A549 (cell line): ENCODE results near the gene NNMT.

Experiments used
- BHLHE40 ChIP-seq: IDR thresholded peaks from 2 replicates; pipeline ENCODE4 v1.6.1; 2012; ENCODE audit warnings: low read depth, low read length, inconsistent platforms
- CTCF ChIP-seq: fragments of >200 bp; sonication (Bioruptor Twin); formaldehyde crosslinking; IDR thresholded peaks from 3 replicates; pipeline ENCODE4 v1.5.1; 2016
- ELK1 ChIP-seq: fragments of 150-350 bp; IDR thresholded peaks from 2 replicates; pipeline ENCODE4 v1.6.1; 2014; ENCODE audit warnings: low read depth, mild to moderate bottlenecking, low read length
- HDAC2 ChIP-seq: fragments of 200-600 bp; sonication (generic); IDR thresholded peaks from 2 replicates; pipeline ENCODE4 v1.6.1; 2016
- MAFK ChIP-seq: fragments of 450-650 bp; IDR thresholded peaks from 2 replicates; pipeline ENCODE4 v1.6.1; 2014; ENCODE audit not compliant: partially characterized antibody
- POLR2A ChIP-seq: IDR thresholded peaks from 2 replicates; pipeline ENCODE4 v1.6.1; 2012; ENCODE audit warnings: mild to moderate bottlenecking, low read length
- REST ChIP-seq: fragments of 200-600 bp; sonication (generic); IDR thresholded peaks from 2 replicates; pipeline ENCODE4 v1.6.1; 2016; ENCODE audit warnings: antibody characterized with exemption, mild to moderate bottlenecking, moderate library complexity
- SMC3 ChIP-seq: fragments of >200 bp; sonication (Bioruptor Twin); formaldehyde crosslinking; IDR thresholded peaks from 3 replicates; pipeline ENCODE4 v1.6.1; 2018; ENCODE audit warnings: inconsistent platforms
- ZFP36 ChIP-seq: fragments of 450-650 bp; IDR thresholded peaks from 2 replicates; pipeline ENCODE4 v1.6.1; 2014; ENCODE audit warnings: borderline replicate concordance; ENCODE audit not compliant: partially characterized antibody
- TF ChIP-seq, protein P1 (sequence below): fragments of 450-650 bp; IDR thresholded peaks from 2 replicates; pipeline ENCODE4 v1.6.1; 2014; ENCODE audit warnings: antibody characterized with exemption
- TF ChIP-seq, protein P2 (sequence below): fragments of >200 bp; sonication (Bioruptor Twin); formaldehyde crosslinking; IDR thresholded peaks from 3 replicates; pipeline ENCODE4 v1.6.1; 2016

DNA sequence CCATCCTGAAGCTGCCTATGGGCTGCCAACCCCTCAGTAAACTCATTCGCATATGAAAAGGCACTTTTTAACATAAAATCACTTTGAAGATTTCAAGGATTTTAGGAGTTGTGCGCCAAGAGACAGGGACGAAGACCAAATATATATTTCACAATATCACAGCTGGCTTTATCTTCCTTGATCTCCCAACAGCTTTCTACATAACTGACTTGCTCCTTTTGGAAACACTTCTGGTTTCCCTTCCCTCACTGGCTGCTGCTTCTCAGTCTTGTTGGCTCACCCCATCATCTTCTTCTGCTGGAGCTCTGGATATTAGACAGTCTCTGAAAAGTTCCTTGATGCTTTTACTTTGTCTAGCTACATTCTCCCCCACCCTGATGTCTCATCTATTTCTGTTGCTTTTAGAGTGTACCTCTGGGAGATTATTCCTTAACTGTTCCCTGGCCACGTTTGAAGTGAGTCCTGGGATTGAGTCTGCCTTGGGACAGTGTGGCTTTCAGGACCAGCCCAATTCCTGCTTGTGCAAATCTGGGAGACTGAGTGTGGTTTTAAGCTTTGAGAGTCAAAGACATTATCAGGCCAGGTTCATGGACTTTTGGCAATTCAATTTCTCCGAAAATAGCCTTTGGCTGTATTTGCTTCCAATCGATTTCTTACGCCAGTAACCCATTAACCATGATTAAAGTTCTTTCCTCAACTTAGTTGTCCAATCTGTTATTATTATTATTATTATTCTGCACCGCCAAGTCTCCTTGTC lies 30.9 kb upstream of the NNMT start:
- TF ChIP-seq ELK1 (no peak), POLR2A (no peak), ZFP36 (no peak), CTCF (no peak), SMC3 (no peak), MAFK (no peak), BHLHE40 (no peak), REST (no peak), HDAC2 (no peak)
- TF ChIP-seq, protein P1, sequence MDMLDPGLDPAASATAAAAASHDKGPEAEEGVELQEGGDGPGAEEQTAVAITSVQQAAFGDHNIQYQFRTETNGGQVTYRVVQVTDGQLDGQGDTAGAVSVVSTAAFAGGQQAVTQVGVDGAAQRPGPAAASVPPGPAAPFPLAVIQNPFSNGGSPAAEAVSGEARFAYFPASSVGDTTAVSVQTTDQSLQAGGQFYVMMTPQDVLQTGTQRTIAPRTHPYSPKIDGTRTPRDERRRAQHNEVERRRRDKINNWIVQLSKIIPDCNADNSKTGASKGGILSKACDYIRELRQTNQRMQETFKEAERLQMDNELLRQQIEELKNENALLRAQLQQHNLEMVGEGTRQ: no peak
- TF ChIP-seq, protein P2, sequence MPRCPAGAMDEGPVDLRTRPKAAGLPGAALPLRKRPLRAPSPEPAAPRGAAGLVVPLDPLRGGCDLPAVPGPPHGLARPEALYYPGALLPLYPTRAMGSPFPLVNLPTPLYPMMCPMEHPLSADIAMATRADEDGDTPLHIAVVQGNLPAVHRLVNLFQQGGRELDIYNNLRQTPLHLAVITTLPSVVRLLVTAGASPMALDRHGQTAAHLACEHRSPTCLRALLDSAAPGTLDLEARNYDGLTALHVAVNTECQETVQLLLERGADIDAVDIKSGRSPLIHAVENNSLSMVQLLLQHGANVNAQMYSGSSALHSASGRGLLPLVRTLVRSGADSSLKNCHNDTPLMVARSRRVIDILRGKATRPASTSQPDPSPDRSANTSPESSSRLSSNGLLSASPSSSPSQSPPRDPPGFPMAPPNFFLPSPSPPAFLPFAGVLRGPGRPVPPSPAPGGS: no peak
